Esophagus mucosa (tissue), 1 donor: ENCODE results near the gene PPP1R16B. TPM values are rescaled to one million over a fixed set of nuclear protein-coding genes. Genes with fewer than 3 reads are reported as not detected.

Source experiments
- ATAC-seq: fragments of 200-7000 bp; cut with Tn5 transposase; one replicate; pipeline ENCODE4 v1.9.1; 2020
- total RNA-seq: library from RNA; stranded (reverse); gene quantifications from one replicate; pipeline ENCODE4 v1.2.4, GENCODE V29; 2023
- donor health status: DM: yes; HTN: yes; CAD: no.

PPP1R16B gene
- total RNA-seq, 1 donor from 2014 or later, result 2.3 TPM

GRCh38 chr20:38900606-38901005 is 95.1 kb downstream of the PPP1R16B start:
- no peak for ATAC-seq

GRCh38 chr20:38902601-38903000 is 97.1 kb downstream of the PPP1R16B start:
- no peak for ATAC-seq

- no peak for ATAC-seq
Observed at GRCh38 chr20:38903335-38903734, 97.8 kb downstream of the PPP1R16B start.

GRCh38 chr20:38905375-38905774 is 99.9 kb downstream of the PPP1R16B start:
- ATAC-seq, result no peak

- peak; percentile 71 for ATAC-seq
Observed at GRCh38 chr20:38907918-38908677, 102.6 kb downstream of the PPP1R16B start.

- ATAC-seq, result no peak
Observed at GRCh38 chr20:38915355-38915754, 109.9 kb downstream of the PPP1R16B start.

GRCh38 chr20:38917657-38918056 is 112.2 kb downstream of the PPP1R16B start:
- ATAC-seq, result no peak

GRCh38 chr20:38918172-38918571 is 112.7 kb downstream of the PPP1R16B start:
- ATAC-seq, result no peak

GRCh38 chr20:38919683-38920082 is 114.2 kb downstream of the PPP1R16B start:
- ATAC-seq, result no peak

- ATAC-seq, result no peak
Observed at GRCh38 chr20:38920411-38920810, 114.9 kb downstream of the PPP1R16B start.

GRCh38 chr20:38920851-38921250 is 115.4 kb downstream of the PPP1R16B start:
- no peak for ATAC-seq

- ATAC-seq, result no peak
Observed at GRCh38 chr20:38924718-38925117, 119.2 kb downstream of the PPP1R16B start.

- ATAC-seq, result peak; percentile 94
Observed at GRCh38 chr20:38926142-38926933, 120.8 kb downstream of the PPP1R16B start, which contains the start of gene FAM83D. Gene FAM83D, plus strand, starts transcription at chr20:38926417. Its CDS starts 26 bp downstream, at chr20:38926443.

- no peak for ATAC-seq
Observed at GRCh38 chr20:38926934-38927616, 121.6 kb downstream of the PPP1R16B start.

GRCh38 chr20:38927902-38928578 is 122.5 kb downstream of the PPP1R16B start:
- ATAC-seq, result peak; percentile 35

- no peak for ATAC-seq
Observed at GRCh38 chr20:38930242-38930569, 124.7 kb downstream of the PPP1R16B start.

GRCh38 chr20:38931984-38932383 is 126.5 kb downstream of the PPP1R16B start:
- no peak for ATAC-seq

- ATAC-seq, result peak; percentile 34
Observed at GRCh38 chr20:38932457-38933120, 127.1 kb downstream of the PPP1R16B start.

GRCh38 chr20:38934530-38934929 is 129.0 kb downstream of the PPP1R16B start:
- no peak for ATAC-seq

GRCh38 chr20:38935285-38935684 is 129.8 kb downstream of the PPP1R16B start:
- ATAC-seq, result no peak

- ATAC-seq, result peak; percentile 84
Observed at GRCh38 chr20:38935967-38936407, 130.5 kb downstream of the PPP1R16B start.

GRCh38 chr20:38937000-38937399 is 131.5 kb downstream of the PPP1R16B start:
- ATAC-seq, result no peak
